Measurements from ENCODE around the gene ST3GAL5. TPM values are rescaled to one million over a fixed set of nuclear protein-coding genes. Genes with fewer than 3 reads are reported as not detected.

Gene ST3GAL5
- total RNA-seq, 1 experiment from 2014 or later: 3.8 TPM

- Mint-ChIP-seq H3K27me3 (ENCODE audit: unreplicated experiment) (peaks cover 38% of the 10 kb centered on the region), H3K36me3 (ENCODE audit: insufficient read depth, unreplicated experiment) (no peaks in the 10 kb centered on the region), H3K9me3 (ENCODE audit: low read depth, unreplicated experiment) (no peaks in the 10 kb centered on the region), H3K4me3 (ENCODE audit: low read depth, unreplicated experiment) (no peak overlapping the region), H3K27ac (ENCODE audit: unreplicated experiment) (no peak overlapping the region), H3K4me1 (ENCODE audit: low read depth, unreplicated experiment) (no peaks in the 10 kb centered on the region)
- DNase-seq: no peak
- CTCF ChIA-PET: interaction anchor here (0.6 kb wide), 1 partner anchor 45 kb away, joined by 4 read pairs; no protein-coding TSS in a partner anchor
- BruUV-seq (replicated peaks): no TSS peak
- intact Hi-C loops (cut with micrococcal nuclease; ENCODE audit: unreplicated experiment): no loop called here
- TF ChIP-seq, protein P1, sequence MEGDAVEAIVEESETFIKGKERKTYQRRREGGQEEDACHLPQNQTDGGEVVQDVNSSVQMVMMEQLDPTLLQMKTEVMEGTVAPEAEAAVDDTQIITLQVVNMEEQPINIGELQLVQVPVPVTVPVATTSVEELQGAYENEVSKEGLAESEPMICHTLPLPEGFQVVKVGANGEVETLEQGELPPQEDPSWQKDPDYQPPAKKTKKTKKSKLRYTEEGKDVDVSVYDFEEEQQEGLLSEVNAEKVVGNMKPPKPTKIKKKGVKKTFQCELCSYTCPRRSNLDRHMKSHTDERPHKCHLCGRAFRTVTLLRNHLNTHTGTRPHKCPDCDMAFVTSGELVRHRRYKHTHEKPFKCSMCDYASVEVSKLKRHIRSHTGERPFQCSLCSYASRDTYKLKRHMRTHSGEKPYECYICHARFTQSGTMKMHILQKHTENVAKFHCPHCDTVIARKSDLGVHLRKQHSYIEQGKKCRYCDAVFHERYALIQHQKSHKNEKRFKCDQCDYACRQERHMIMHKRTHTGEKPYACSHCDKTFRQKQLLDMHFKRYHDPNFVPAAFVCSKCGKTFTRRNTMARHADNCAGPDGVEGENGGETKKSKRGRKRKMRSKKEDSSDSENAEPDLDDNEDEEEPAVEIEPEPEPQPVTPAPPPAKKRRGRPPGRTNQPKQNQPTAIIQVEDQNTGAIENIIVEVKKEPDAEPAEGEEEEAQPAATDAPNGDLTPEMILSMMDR (IDR thresholded peaks at IDR 0.05; ENCODE audit: unreplicated experiment): no peak
Measured at GRCh38 chr2:85861650-85862049, 27.1 kb downstream of the ST3GAL5 start.

DNA sequence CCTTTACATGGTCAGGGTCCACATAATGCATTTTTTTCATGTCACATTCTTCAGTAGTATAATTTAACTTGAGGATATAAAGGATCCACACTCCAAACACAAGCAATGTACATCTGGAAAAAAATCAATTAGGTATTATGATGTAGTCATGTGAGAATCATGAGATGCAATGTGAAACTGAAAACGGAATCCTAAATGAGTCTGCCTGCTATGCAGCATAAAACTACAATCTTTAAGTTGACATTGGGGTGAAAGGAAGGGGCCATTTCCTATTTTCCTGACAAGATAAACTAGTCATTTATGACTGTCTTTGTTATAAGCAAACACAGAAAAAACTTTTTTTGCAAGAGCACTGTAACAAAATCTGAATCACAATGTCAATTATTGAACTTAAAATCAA, 27.6 kb downstream of the ST3GAL5 start:
- TF ChIP-seq, protein P1 (IDR thresholded peaks at IDR 0.05; ENCODE audit: unreplicated experiment): no peak
- Mint-ChIP-seq H3K4me1 (ENCODE audit: low read depth, unreplicated experiment) (no peaks in the 10 kb centered on the region), H3K36me3 (ENCODE audit: insufficient read depth, unreplicated experiment) (no peaks in the 10 kb centered on the region), H3K9me3 (ENCODE audit: low read depth, unreplicated experiment) (no peaks in the 10 kb centered on the region), H3K4me3 (ENCODE audit: low read depth, unreplicated experiment) (no peak overlapping the region), H3K27ac (ENCODE audit: unreplicated experiment) (no peak overlapping the region), H3K27me3 (ENCODE audit: unreplicated experiment) (peaks cover 34% of the 10 kb centered on the region)
- BruUV-seq (replicated peaks): no TSS peak
- intact Hi-C loops (cut with micrococcal nuclease; ENCODE audit: unreplicated experiment): no loop called here
- DNase-seq: no peak
- CTCF ChIA-PET: no interaction called here

DNA sequence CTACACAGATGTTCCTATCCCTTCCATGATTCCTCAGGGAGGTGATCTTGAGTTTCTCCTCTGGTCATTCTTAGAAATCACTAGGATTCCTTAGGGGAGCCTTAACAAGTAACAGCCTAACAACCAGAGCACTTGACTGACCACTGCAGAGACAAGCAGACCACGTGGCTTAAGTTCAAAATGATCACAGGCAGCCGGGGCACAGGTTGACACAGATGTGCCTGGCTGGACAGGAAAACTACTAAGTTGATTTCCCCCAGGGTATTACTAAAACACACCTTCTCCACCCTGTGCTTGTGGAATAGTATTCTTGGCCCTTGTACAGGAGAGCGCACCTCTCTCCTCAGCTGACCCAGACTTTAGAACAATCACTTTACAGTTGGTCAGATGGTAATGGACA, 29.9 kb downstream of the ST3GAL5 start:
- H3K27me3 Mint-ChIP-seq (ENCODE audit: unreplicated experiment): peaks cover 50% of the 10 kb centered on the region
- no peaks in the 10 kb centered on the region for H3K36me3 Mint-ChIP-seq (ENCODE audit: insufficient read depth, unreplicated experiment)
- BruUV-seq (replicated peaks): no TSS peak
- no peak for DNase-seq
- TF ChIP-seq, protein P1 (IDR thresholded peaks at IDR 0.05; ENCODE audit: unreplicated experiment): no peak
- H3K4me1 Mint-ChIP-seq (ENCODE audit: low read depth, unreplicated experiment): no peaks in the 10 kb centered on the region
- H3K4me3 Mint-ChIP-seq (ENCODE audit: low read depth, unreplicated experiment): no peak overlapping the region
- no peak overlapping the region for H3K27ac Mint-ChIP-seq (ENCODE audit: unreplicated experiment)
- H3K9me3 Mint-ChIP-seq (ENCODE audit: low read depth, unreplicated experiment): no peaks in the 10 kb centered on the region
- CTCF ChIA-PET: no interaction called here
- intact Hi-C loops (cut with micrococcal nuclease; ENCODE audit: unreplicated experiment): no loop called here

DNA sequence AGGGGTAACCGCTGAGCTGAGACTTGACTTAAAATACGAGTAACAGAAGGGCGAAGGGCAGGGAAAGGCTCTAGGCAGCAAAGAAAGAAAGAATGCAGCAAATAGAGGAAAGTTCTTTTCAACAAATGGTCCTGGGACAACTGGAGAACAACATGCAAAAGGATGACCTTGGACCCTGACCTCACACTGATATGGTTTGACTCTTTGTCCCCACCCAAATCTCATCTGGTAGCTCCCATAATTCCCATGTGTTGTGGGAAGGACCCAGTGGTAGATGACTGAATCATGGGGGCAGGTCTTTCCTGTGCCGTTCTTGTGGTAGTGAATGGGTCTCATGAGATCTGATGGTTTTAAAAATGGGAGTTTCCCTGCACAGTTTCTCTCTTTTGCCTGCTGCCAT, 33.9 kb downstream of the ST3GAL5 start:
- CTCF ChIA-PET: no interaction called here
- H3K4me1 Mint-ChIP-seq (ENCODE audit: low read depth, unreplicated experiment): no peaks in the 10 kb centered on the region
- H3K4me3 Mint-ChIP-seq (ENCODE audit: low read depth, unreplicated experiment): no peak overlapping the region
- intact Hi-C loops (cut with micrococcal nuclease; ENCODE audit: unreplicated experiment): no loop called here
- H3K27me3 Mint-ChIP-seq (ENCODE audit: unreplicated experiment): peaks cover 49% of the 10 kb centered on the region
- TF ChIP-seq, protein P1 (IDR thresholded peaks at IDR 0.05; ENCODE audit: unreplicated experiment): no peak
- no TSS peak for BruUV-seq (replicated peaks)
- H3K9me3 Mint-ChIP-seq (ENCODE audit: low read depth, unreplicated experiment): no peaks in the 10 kb centered on the region
- no peaks in the 10 kb centered on the region for H3K36me3 Mint-ChIP-seq (ENCODE audit: insufficient read depth, unreplicated experiment)
- DNase-seq: no peak
- no peak overlapping the region for H3K27ac Mint-ChIP-seq (ENCODE audit: unreplicated experiment)

- no peak overlapping the region for H3K27ac Mint-ChIP-seq (ENCODE audit: unreplicated experiment)
- H3K4me3 Mint-ChIP-seq (ENCODE audit: low read depth, unreplicated experiment): no peak overlapping the region
- CTCF ChIA-PET: no interaction called here
- H3K9me3 Mint-ChIP-seq (ENCODE audit: low read depth, unreplicated experiment): no peaks in the 10 kb centered on the region
- intact Hi-C loops (cut with micrococcal nuclease; ENCODE audit: unreplicated experiment): no loop called here
- H3K36me3 Mint-ChIP-seq (ENCODE audit: insufficient read depth, unreplicated experiment): no peaks in the 10 kb centered on the region
- H3K27me3 Mint-ChIP-seq (ENCODE audit: unreplicated experiment): peaks cover 42% of the 10 kb centered on the region
- DNase-seq: no peak
- no peaks in the 10 kb centered on the region for H3K4me1 Mint-ChIP-seq (ENCODE audit: low read depth, unreplicated experiment)
- TF ChIP-seq, protein P1 (IDR thresholded peaks at IDR 0.05; ENCODE audit: unreplicated experiment): no peak
- BruUV-seq (replicated peaks): no TSS peak
Measured at GRCh38 chr2:85854166-85854509, 34.7 kb downstream of the ST3GAL5 start.
